Measurements from ENCODE around the gene TRIM54. TPM values are rescaled to one million over a fixed set of nuclear protein-coding genes. Genes with fewer than 3 reads are reported as not detected.

TRIM54 gene
- total RNA-seq, 2 experiments from 2014 or later, result not detected

DNA sequence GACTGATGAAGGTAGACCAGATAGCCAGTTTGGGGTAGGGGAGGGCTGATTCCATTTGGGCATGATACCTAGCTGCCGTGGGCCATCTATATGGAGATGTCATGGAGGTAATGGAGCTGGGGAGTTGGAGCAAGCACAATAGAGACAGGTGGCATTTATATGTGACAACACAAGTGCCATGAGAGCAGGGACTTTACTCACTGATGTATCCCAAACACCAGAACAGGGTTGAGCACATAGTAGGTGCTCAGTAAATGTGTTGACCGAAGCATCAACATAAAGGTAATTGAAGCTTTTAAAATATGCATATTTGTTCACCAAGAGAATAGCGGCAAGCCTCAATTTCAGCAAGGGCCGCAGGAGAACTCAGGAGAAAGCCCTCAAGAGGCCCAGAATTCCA lies 34.3 kb upstream of the TRIM54 start:
- TF ChIP-seq, protein P1, sequence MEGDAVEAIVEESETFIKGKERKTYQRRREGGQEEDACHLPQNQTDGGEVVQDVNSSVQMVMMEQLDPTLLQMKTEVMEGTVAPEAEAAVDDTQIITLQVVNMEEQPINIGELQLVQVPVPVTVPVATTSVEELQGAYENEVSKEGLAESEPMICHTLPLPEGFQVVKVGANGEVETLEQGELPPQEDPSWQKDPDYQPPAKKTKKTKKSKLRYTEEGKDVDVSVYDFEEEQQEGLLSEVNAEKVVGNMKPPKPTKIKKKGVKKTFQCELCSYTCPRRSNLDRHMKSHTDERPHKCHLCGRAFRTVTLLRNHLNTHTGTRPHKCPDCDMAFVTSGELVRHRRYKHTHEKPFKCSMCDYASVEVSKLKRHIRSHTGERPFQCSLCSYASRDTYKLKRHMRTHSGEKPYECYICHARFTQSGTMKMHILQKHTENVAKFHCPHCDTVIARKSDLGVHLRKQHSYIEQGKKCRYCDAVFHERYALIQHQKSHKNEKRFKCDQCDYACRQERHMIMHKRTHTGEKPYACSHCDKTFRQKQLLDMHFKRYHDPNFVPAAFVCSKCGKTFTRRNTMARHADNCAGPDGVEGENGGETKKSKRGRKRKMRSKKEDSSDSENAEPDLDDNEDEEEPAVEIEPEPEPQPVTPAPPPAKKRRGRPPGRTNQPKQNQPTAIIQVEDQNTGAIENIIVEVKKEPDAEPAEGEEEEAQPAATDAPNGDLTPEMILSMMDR (IDR thresholded peaks at IDR 0.05), result no peak
- DNase-seq (no peak), ATAC-seq (ENCODE audit: poor library complexity) (no peak)
- Histone ChIP-seq H3K9me3 (ENCODE audit: control insufficient read depth in 1 of 2, insufficient read depth in 1 of 2, low read length in 2 of 2) (no peaks in the 10 kb centered on the region), H3K27me3 (ENCODE audit: control insufficient read depth in 1 of 2, insufficient read depth in 2 of 2, low read length in 2 of 2) (peaks cover 0 to 7% of the 10 kb centered on the region in 2 experiments), H3K4me3 (ENCODE audit: low read length) (no peak overlapping the region), H3K27ac (ENCODE audit: low read depth in 1 of 2, low read length in 2 of 2) (no peak overlapping the region), H3K36me3 (ENCODE audit: insufficient read depth, low read length) (peaks cover 12% of the 10 kb centered on the region), H3K4me1 (ENCODE audit: insufficient read depth, low read length) (peaks cover 6% of the 10 kb centered on the region)
- Mint-ChIP-seq H3K4me3 (no peak overlapping the region), H3K27ac (no peak overlapping the region), H3K9me3 (no peaks in the 10 kb centered on the region), H3K36me3 (ENCODE audit: low read depth) (peaks cover 15% of the 10 kb centered on the region), H3K27me3 (peaks cover 23% of the 10 kb centered on the region), H3K4me1 (ENCODE audit: low read depth) (no peaks in the 10 kb centered on the region)
- POLR2A ChIA-PET, result interaction anchor here (1.4 kb wide), 1 partner anchor 197 kb away, joined by 3 read pairs; no protein-coding TSS in a partner anchor
- CTCF ChIA-PET, result interaction anchor here (0.7 kb wide), 1 partner anchor 16 kb away, joined by 3 read pairs; no protein-coding TSS in a partner anchor
- intact Hi-C loops (cut with DNase I, micrococcal nuclease), result no loop called here

DNA sequence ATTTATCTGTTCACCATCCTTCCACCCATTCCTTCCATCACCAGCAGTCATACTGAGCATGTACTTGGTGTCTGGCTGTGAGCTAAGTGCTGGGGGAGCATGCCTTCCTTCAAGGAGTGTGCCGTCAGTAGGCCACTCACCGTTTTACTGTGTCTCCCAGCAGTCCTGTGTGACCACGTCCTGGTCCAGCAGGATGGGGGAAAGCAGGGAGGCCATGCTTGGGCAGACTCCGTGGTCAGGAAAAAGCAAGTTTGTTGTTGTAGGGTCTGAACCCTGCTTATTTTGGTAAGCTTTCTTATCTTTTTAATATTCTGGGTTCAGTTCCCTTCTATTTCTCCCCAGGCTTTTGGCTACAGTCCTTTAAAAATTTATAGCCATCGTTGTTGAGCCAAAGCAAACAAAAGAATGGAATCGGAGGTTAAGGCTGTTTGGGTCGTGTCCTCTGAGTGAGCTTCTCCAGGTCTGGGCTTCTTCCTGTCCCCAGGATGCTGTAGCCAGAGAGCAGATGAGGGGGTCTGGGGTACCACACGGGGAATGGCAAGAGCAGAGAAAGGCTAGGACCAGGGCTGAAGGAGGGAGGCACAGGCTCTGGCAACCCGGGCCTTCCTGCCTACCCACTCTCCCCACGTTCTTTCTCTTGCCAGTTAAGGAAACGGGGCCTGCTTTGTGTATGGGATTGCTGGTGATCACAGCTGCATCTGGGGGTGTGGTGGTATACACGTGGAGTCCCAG lies 32.9 kb upstream of the TRIM54 start:
- no peaks in the 10 kb centered on the region for H3K36me3 ChIP-seq (ENCODE audit: insufficient read depth, low read length)
- TF ChIP-seq, protein P1 (IDR thresholded peaks at IDR 0.05), result no peak
- no peak overlapping the region for H3K27ac ChIP-seq (ENCODE audit: low read depth in 1 of 2, low read length in 2 of 2)
- H3K36me3 Mint-ChIP-seq (ENCODE audit: low read depth), result peaks cover 1% of the 10 kb centered on the region
- ChIA-PET CTCF (interaction anchor here (1.1 kb wide), 1 partner anchor 54 kb away, joined by 4 read pairs; no protein-coding TSS in a partner anchor), POLR2A (interaction anchor here (0.8 to 1.4 kb wide), 2 partner anchors 31 to 199 kb away, joined by 3 read pairs; no protein-coding TSS in a partner anchor)
- H3K4me3 Mint-ChIP-seq, result no peak overlapping the region
- ATAC-seq (ENCODE audit: poor library complexity), result no peak
- H3K9me3 ChIP-seq (ENCODE audit: control insufficient read depth in 1 of 2, insufficient read depth in 1 of 2, low read length in 2 of 2), result no peaks in the 10 kb centered on the region
- peaks cover 6% of the 10 kb centered on the region for H3K4me1 ChIP-seq (ENCODE audit: insufficient read depth, low read length)
- peaks cover 24% of the 10 kb centered on the region for H3K27me3 Mint-ChIP-seq
- H3K9me3 Mint-ChIP-seq, result no peaks in the 10 kb centered on the region
- no peak overlapping the region for H3K4me3 ChIP-seq (ENCODE audit: low read length)
- DNase-seq, result no peak
- peaks cover 7 to 9% of the 10 kb centered on the region in 2 experiments for H3K27me3 ChIP-seq (ENCODE audit: control insufficient read depth in 1 of 2, insufficient read depth in 2 of 2, low read length in 2 of 2)
- H3K27ac Mint-ChIP-seq, result no peak overlapping the region
- no peaks in the 10 kb centered on the region for H3K4me1 Mint-ChIP-seq (ENCODE audit: low read depth)
- intact Hi-C loops (cut with DNase I, micrococcal nuclease), result no loop called here

DNA sequence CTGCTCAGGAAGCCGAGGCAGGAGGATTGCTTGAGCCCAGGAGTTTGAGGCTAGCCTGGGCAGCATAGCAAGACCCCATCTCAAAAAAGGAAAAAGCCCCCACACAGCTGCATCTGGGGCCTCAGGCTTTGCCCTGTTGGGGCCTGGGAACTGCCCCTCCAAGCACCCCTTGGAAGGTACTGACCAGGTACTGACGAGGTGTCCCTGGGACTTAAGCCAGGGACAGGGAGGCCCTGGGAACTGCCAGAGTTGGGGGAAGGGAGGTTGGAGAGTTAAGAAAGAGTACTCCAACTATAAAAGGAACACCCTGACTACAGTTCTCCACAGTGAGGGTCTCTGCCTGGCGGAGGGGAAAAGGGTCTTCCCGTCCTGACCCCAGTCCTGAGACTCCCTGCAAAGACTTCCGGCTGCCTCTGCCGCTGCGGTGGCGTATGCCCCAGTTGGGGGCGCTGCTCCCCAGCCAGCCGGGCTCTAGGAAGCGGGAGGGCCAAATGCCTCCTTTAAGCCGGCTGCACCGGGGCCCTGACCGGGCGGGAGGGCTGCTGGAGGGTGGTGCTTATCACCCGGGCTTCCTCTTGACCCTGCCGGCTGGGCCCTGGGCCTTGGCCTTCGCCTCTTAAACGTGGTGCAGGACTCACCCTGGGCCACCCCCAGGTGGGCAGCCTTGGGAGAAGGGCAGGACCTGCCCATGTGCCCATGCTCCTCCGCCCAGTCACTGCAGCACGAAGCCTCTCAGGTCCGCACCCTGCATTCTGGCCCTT lies 32.2 kb upstream of the TRIM54 start:
- Mint-ChIP-seq H3K4me1 (ENCODE audit: low read depth) (no peaks in the 10 kb centered on the region), H3K27me3 (peaks cover 32% of the 10 kb centered on the region), H3K4me3 (no peak overlapping the region), H3K36me3 (ENCODE audit: low read depth) (no peaks in the 10 kb centered on the region), H3K9me3 (no peaks in the 10 kb centered on the region), H3K27ac (no peak overlapping the region)
- H3K4me3 ChIP-seq (ENCODE audit: low read length), result no peak overlapping the region
- TF ChIP-seq, protein P1 (IDR thresholded peaks at IDR 0.05), result peak; percentile 46
- intact Hi-C loops (cut with DNase I, micrococcal nuclease), result loop anchor here (1.0 kb wide), 2 partner anchors 30 to 53 kb away; no protein-coding TSS in a partner anchor
- ChIA-PET POLR2A (no interaction called here), CTCF (interaction anchor here (1.1 kb wide), 1 partner anchor 53 kb away, joined by 4 read pairs; no protein-coding TSS in a partner anchor)
- DNase-seq (peak; percentile 9 to 65 (median 40)), ATAC-seq (ENCODE audit: poor library complexity) (peak; percentile 78)
- H3K9me3 ChIP-seq (ENCODE audit: control insufficient read depth in 1 of 2, insufficient read depth in 1 of 2, low read length in 2 of 2), result no peaks in the 10 kb centered on the region
- peaks cover 11 to 15% of the 10 kb centered on the region in 2 experiments for H3K27me3 ChIP-seq (ENCODE audit: control insufficient read depth in 1 of 2, insufficient read depth in 2 of 2, low read length in 2 of 2)
- no peak overlapping the region for H3K27ac ChIP-seq (ENCODE audit: low read depth in 1 of 2, low read length in 2 of 2)
- H3K36me3 ChIP-seq (ENCODE audit: insufficient read depth, low read length), result no peaks in the 10 kb centered on the region
- H3K4me1 ChIP-seq (ENCODE audit: insufficient read depth, low read length), result peaks cover 6% of the 10 kb centered on the region
